ENCODE measurements around the gene BOC. TPM values are rescaled to one million over a fixed set of nuclear protein-coding genes. Genes with fewer than 3 reads are reported as not detected.

BOC gene
- polyA plus RNA-seq, 1 experiment = 11.2 TPM

DNA sequence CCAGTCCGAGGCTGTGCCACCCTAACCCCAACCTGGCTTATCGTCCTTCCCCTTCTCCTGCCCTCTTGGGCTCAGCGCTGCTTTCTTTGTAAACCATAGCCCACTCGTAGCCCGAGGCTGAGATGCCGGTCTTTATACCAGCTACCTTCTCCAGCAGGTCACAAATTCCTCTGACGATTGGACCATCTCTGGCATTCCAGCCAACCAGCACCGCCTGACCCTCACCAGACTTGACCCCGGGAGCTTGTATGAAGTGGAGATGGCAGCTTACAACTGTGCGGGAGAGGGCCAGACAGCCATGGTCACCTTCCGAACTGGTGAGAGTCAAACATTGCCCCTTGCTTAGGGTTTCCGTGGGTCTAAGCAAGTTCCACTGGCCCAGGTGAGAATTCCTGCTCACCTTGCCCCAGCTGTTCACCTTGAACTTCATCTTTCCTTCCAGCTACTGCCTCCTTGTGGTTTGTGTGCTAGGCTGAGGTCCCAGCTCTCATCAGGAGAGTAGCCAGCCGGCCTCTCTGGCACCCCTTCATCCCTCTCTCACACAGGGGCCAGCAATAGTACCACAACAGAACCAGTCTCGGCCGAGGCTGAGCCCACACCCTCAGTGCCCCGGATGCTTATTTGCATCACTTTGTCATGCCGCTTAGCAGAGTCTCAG lies 66.7 kb downstream of the BOC start:
- ChIA-PET POLR2A (interaction anchor here (0.7 kb wide), 1 partner anchor 68 kb away, joined by 3 read pairs; no protein-coding TSS in a partner anchor), CTCF (interaction anchor here (2.4 kb wide), 1 partner anchor 10 kb away, joined by 11 read pairs; no protein-coding TSS in a partner anchor)
- H3K4me3 ChIP-seq (ENCODE audit: low read depth, low read length) = no peak overlapping the region
- no peak for DNase-seq (ENCODE audit: low read depth, low spot score)
- TF ChIP-seq, protein P1, sequence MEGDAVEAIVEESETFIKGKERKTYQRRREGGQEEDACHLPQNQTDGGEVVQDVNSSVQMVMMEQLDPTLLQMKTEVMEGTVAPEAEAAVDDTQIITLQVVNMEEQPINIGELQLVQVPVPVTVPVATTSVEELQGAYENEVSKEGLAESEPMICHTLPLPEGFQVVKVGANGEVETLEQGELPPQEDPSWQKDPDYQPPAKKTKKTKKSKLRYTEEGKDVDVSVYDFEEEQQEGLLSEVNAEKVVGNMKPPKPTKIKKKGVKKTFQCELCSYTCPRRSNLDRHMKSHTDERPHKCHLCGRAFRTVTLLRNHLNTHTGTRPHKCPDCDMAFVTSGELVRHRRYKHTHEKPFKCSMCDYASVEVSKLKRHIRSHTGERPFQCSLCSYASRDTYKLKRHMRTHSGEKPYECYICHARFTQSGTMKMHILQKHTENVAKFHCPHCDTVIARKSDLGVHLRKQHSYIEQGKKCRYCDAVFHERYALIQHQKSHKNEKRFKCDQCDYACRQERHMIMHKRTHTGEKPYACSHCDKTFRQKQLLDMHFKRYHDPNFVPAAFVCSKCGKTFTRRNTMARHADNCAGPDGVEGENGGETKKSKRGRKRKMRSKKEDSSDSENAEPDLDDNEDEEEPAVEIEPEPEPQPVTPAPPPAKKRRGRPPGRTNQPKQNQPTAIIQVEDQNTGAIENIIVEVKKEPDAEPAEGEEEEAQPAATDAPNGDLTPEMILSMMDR (IDR thresholded peaks at IDR 0.05; ENCODE audit: low read depth, low read length) = no peak
- H3K9me3 ChIP-seq (ENCODE audit: control insufficient read depth, insufficient read depth, low read length) = no peaks in the 10 kb centered on the region; the same call in 1 of the 2 replicates
- no peak overlapping the region for H3K27ac ChIP-seq (ENCODE audit: low read depth, low read length)
- H3K27me3 ChIP-seq (ENCODE audit: control insufficient read depth, insufficient read depth, low read length) = no peaks in the 10 kb centered on the region

DNA sequence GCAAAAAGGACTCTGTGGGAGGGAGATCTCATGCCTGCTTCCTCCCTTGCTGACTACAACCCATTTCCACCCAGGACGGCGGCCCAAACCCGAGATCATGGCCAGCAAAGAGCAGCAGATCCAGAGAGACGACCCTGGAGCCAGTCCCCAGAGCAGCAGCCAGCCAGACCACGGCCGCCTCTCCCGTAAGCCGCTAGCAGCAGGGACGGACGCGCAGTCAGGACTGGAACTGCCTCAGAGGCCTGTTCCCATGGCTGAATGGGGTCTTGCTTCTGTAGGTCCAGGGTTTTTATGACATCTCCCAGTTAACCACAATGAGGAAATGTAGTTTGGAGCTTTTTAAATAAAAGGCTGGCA lies 67.2 kb downstream of the BOC start:
- POLR2A ChIA-PET = no interaction called here
- TF ChIP-seq, protein P1 (IDR thresholded peaks at IDR 0.05; ENCODE audit: low read depth, low read length) = no peak
- Histone ChIP-seq H3K27ac (ENCODE audit: low read depth, low read length) (no peak overlapping the region), H3K9me3 (ENCODE audit: control insufficient read depth, insufficient read depth, low read length) (no peaks in the 10 kb centered on the region; the same call in 1 of the 2 replicates), H3K4me3 (ENCODE audit: low read depth, low read length) (no peak overlapping the region), H3K27me3 (ENCODE audit: control insufficient read depth, insufficient read depth, low read length) (no peaks in the 10 kb centered on the region)
- CTCF ChIA-PET = interaction anchor here (1.1 to 1.5 kb wide), 2 partner anchors 9 to 244 kb away, joined by 3 read pairs; no protein-coding TSS in a partner anchor
- no peak for DNase-seq (ENCODE audit: low read depth, low spot score)

DNA sequence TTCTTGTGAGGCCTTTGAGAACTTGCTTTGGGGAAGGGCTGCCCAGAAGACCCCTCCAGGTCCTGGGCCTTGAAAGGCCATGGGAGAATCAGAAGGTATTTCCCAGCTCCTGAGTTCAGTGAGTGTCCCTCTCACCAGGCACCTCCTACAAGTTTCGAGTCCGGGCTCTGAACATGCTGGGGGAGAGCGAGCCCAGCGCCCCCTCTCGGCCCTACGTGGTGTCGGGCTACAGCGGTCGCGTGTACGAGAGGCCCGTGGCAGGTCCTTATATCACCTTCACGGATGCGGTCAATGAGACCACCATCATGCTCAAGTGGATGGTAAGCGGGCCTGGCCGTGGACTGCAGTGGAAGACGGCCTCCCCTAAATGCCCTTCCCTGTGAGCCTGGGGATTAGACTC lies 68.3 kb downstream of the BOC start:
- Histone ChIP-seq H3K27me3 (ENCODE audit: control insufficient read depth, insufficient read depth, low read length) (no peaks in the 10 kb centered on the region), H3K4me3 (ENCODE audit: low read depth, low read length) (no peak overlapping the region), H3K9me3 (ENCODE audit: control insufficient read depth, insufficient read depth, low read length) (no peaks in the 10 kb centered on the region; the same call in 1 of the 2 replicates), H3K27ac (ENCODE audit: low read depth, low read length) (no peak overlapping the region)
- TF ChIP-seq, protein P1 (IDR thresholded peaks at IDR 0.05; ENCODE audit: low read depth, low read length) = no peak
- CTCF ChIA-PET = interaction anchor here (1.1 to 1.5 kb wide), 2 partner anchors 8 to 245 kb away, joined by 3 read pairs; no protein-coding TSS in a partner anchor
- POLR2A ChIA-PET = no interaction called here
- DNase-seq (ENCODE audit: low read depth, low spot score) = no peak

DNA sequence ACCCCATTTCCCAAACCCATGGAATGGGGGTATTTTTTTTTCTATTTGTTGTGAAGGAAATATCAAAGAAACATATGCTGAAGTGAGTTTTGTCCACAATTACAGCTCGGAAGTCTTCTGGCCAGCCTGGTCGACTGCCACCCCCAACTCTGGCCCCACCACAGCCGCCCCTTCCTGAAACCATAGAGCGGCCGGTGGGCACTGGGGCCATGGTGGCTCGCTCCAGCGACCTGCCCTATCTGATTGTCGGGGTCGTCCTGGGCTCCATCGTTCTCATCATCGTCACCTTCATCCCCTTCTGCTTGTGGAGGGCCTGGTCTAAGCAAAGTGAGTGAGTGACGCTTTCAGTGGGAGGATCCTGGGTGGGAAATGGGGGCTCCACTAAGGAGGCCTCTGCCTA lies 71.9 kb downstream of the BOC start:
- CTCF ChIA-PET = no interaction called here
- no peak for DNase-seq (ENCODE audit: low read depth, low spot score)
- no peaks in the 10 kb centered on the region for H3K27me3 ChIP-seq (ENCODE audit: control insufficient read depth, insufficient read depth, low read length)
- no peaks in the 10 kb centered on the region; the same call in 1 of the 2 replicates for H3K9me3 ChIP-seq (ENCODE audit: control insufficient read depth, insufficient read depth, low read length)
- TF ChIP-seq, protein P1 (IDR thresholded peaks at IDR 0.05; ENCODE audit: low read depth, low read length) = no peak
- POLR2A ChIA-PET = no interaction called here
- H3K4me3 ChIP-seq (ENCODE audit: low read depth, low read length) = no peak overlapping the region
- H3K27ac ChIP-seq (ENCODE audit: low read depth, low read length) = no peak overlapping the region

DNA sequence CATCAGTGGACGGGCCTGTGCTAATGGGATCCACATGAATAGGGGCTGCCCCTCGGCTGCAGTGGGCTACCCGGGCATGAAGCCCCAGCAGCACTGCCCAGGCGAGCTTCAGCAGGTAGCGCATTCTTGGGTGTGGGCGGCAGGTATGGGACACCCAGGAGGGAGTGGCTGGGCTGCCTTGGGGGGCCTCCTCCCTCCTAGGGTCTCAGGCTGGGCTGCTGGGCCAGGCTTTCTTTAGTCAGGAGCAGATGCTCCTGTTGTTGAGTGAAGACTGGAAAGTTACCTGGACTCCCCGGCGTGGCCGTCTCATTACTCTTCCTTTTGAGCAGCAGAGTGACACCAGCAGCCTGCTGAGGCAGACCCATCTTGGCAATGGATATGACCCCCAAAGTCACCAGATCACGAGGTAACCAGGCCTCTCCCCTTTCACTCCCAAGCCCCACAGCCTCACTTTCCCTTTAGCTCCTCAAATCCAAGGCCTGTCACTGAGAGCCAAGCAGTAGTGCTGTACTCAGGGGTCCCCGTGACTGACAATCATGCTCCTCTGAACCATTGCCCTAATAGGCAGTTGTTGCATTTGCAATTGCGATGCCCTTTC lies 73.2 kb downstream of the BOC start:
- Histone ChIP-seq H3K4me3 (ENCODE audit: low read depth, low read length) (no peak overlapping the region), H3K27me3 (ENCODE audit: control insufficient read depth, insufficient read depth, low read length) (no peaks in the 10 kb centered on the region), H3K27ac (ENCODE audit: low read depth, low read length) (no peak overlapping the region), H3K9me3 (ENCODE audit: control insufficient read depth, insufficient read depth, low read length) (no peaks in the 10 kb centered on the region; the same call in 1 of the 2 replicates)
- no peak for DNase-seq (ENCODE audit: low read depth, low spot score)
- TF ChIP-seq, protein P1 (IDR thresholded peaks at IDR 0.05; ENCODE audit: low read depth, low read length) = no peak
- POLR2A ChIA-PET = no interaction called here
- CTCF ChIA-PET = no interaction called here
